Activated effector memory CD4-positive, alpha-beta T cell treated with anti-CD3 and anti-CD28 coated beads, Interleukin-2, amount 50 U/mL, for 16 hours (primary cell): ENCODE results near the gene CASK.
A peak's percentile ranks its signal among the peaks of the same experiment; 100 is the strongest.

Experiments used
- DNase-seq: peaks from one replicate; pipeline ENCODE4 v3.0.0-alpha.2; 2020

Gene CASK

DNA sequence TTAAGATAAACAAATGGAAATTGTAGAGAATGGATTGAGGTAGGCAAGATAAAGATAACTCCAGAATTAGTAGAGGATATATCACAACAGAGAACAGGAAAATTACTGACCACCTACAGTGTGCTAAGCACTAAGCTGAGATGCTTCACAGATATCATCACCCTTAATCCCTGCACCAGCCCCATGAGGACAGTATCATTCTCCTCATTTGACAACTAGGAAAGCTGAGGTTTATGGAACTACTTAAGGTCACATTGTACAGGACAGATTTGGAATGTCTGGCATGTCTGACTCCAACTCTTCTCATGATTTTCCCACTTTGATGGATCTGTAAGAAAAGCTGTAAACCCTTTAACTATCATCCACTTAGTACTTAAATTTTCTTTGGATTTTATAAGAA, 95.5 kb downstream of the CASK start:
- DNase-seq: no peak

- no peak for DNase-seq
These were observed 97.6 kb downstream of the CASK start for GRCh38 chrX:41825796-41826195.

DNA sequence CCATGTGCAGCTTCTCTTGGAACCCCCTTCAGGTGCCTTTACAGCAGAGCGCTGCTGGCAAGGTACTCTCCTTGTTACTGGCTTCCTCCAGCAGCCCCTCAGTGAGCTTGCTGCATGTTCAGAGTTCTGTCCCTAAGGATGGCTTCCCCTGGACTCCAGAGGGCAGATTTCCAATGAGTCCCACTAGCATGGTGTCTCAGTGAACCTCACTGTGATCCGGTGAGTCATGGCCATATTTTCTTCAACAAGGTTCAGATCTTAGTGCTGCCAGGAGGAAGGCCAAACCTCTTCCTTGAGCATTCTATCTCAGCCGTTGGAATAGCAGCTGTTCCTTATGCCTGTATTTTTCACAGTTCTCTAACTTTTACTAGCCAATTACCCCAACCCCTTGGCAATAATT, 98.8 kb downstream of the CASK start:
- DNase-seq: no peak

GRCh38 chrX:41823402-41823801, 100.0 kb downstream of the CASK start:
- DNase-seq: no peak

- no peak for DNase-seq
These were observed 100.5 kb downstream of the CASK start for GRCh38 chrX:41822892-41823291.

DNA sequence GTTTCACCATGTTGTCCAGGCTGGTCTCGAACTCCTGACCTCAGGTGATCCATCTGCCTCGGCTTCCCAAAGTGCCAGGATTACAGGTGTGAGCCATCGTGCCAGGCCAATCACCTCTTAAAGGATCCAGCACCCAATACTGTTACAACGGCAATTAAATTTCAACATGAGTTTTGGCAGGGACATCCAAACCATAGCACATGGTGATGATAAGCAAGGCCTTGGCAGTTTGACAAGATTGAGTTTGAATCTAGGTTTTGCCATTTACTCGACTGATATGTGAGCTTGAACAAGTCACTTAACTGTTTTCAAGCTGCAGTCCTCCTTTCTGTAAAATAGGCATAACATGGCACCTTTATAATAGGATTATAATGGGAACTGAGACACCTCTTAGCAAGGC, 115.3 kb downstream of the CASK start:
- DNase-seq: no peak

GRCh38 chrX:41802958-41803357, 120.4 kb downstream of the CASK start:
- DNase-seq: no peak

GRCh38 chrX:41799661-41800060, 123.7 kb downstream of the CASK start:
- no peak for DNase-seq

DNA sequence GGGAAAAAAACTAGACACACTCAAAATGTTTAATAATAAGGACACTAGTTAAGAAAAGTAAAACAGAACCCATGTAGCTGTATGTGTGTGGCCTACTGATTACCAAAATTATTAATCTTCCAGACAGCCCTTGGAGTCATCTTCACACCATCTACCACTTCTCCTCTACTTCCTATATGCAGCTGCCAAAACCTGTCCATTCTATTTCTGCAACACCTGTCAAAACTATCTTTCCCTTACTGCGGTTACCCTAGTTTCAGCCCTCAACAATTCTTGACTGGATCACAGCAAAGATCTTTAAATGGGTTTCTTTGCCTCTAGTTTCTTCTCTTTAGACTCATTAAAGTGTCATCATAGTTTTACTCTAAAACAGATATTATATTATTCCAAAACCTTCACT, 126.8 kb downstream of the CASK start:
- DNase-seq: no peak

- no peak for DNase-seq
These were observed 127.3 kb downstream of the CASK start for GRCh38 chrX:41796046-41796445.

DNA sequence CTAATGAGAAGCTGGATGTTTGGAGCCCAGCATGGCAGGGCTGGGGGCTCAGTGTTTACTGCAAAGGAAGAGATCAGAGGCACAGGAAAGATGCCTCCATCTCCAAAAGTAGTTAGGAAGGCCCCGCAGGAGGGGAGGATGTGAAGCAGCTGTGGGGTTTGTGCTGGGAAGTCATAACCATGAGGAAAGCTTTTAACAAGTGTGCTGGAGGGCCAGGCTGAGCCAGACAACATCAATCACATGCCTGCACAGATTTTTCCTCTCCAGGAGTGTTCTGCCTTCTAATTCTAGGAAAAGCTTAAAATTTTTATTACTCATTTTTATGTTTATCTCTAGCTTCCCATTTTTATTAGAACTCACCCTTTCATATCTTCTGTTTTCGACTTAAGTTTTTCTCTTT, 134.0 kb downstream of the CASK start:
- DNase-seq: no peak

GRCh38 chrX:41785685-41786084, 137.7 kb downstream of the CASK start:
- no peak for DNase-seq

- no peak for DNase-seq
These were observed 141.9 kb downstream of the CASK start for GRCh38 chrX:41781500-41781899.

- no peak for DNase-seq
These were observed 143.4 kb downstream of the CASK start for GRCh38 chrX:41779941-41780340.

DNA sequence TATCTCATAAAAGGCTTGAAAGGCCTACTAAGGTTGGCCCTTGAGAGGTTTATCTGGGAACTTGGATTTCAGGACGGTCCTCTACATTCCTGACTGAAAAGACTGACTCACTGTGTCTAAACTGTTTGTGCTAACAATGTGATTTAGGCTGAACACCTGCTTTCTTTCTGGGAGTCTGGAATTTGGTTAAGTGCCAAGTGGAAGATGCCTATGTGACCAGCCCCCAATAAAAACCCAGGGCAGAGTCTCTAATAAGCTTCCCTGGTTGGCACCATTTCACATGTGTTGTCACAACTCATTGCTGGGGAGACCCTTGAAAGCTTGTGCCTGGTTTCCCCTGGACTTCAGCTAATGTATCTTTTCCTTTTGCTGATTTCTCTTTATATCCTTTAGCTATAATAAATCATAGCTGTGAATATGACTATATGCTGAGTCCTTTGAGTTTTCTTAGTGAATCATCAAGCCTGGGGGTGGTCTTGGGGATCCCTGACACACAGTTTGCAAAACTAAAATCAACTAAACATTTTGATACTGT, 144.3 kb downstream of the CASK start:
- DNase-seq: no peak

GRCh38 chrX:41761702-41762101, 161.7 kb downstream of the CASK start:
- no peak for DNase-seq

- DNase-seq: no peak
These were observed 162.2 kb downstream of the CASK start for GRCh38 chrX:41761169-41761568.

DNA sequence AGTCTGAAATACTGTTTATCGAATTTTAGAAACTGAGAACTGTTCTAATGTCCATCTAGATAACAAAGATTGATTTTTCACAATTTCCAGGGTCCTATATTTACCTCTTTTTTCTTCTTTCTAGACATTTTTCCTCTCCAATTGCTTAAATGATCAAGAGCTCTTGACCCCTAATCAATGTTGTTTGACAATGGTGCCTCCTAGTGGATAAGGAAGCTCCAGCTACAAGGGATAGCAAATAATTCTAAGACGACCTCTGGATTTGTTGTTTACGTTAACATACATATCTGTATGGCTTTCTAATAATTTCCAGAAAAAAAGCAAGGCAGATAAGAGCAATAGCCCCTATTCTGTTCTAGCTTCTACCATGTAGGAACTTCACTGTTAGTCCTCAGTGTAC, 163.5 kb downstream of the CASK start:
- DNase-seq: no peak

GRCh38 chrX:41758401-41758800, 165.0 kb downstream of the CASK start:
- no peak for DNase-seq

DNA sequence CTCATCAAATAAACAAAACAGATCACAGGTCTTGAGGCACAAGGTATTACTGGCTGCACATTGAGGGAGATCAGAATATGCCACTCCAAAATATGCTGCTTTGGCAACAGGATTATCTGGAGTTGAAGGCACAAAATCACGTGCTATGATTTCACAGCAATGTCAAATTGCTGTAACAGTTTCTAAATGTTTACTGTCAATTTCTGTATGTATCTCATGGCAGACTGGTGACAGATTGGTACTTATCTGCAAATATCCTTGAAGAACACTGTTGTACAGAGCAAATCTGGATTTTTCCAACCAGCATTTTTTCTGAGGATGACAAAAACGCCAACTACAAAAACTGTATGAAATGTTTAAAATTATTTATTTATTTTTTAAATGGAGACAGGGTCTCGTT, 172.6 kb downstream of the CASK start:
- DNase-seq: no peak

DNA sequence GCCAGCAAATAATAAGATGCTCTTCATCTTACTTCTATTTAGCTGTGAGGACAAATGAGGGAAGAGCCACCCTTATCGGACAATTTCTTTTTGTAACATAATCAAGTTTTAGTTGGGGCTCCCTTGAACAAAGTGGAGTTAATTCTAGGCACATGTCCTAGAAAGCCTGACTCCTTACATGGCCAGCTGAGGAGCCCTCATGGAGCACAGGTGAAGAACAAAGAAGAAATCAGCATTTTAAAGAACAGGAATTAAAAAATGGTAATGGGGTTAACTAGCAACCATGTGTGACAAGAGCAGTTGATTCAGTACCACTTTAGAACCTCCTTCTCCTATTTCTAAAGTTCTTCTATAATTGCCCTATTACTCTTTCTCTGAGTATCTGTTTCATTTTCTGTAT, 183.5 kb downstream of the CASK start:
- DNase-seq: no peak

DNA sequence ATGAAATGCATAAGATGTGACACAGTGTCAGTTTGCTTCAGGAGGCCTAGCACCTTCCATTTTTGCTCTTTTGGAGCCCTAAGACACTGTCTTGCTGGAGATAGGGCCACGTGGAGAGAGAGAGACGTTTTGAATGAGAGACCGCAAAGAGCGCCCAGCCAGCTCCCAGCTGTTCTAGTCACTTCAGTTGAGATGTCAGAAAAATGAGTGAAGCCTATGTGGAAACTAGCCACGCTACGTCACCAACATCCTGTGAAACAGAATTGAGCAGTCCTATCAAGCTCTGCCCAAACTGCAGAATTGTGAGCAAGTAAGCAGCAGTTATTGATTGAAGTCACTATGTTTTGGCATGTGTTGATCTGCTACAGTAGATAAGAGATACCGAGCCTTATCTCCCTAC, 186.3 kb downstream of the CASK start:
- DNase-seq: peak; percentile 59

DNA sequence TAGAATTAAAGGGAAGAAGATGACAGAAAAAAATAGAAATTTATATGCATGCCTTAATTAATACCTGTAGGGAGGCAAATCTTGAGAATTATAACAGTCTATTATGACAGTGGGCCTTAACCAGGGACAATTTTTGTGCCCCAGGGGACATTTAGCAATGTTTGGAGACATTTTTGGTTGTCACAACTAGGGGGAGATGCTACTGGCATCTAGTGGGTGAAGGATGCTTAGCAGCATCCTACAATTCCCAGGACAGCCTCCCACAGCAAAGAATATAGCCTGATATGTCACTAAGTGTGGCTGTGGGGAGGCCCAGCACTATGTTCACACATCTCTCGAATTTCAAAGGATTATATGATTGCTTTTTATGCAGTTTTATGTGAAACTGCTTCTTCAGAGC, 188.8 kb downstream of the CASK start:
- DNase-seq: no peak

DNA sequence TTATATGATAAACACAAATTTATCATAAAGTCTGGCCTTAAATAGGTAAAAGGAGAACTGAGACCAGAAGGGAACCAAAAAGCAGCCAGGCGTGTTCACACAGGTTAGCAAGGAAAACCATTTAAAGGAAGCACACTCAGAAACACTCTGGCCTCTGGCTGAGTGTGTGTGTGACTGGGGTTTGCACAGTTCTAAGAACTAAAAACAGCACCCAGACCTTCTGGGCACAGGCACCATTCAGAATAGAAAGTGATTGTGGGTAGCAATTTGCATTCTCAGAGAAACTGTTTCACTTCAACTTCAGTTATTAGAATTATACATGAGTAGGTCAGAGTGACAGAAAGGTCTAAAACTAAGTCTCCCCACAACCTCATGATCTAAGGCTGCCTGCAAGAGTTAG, 189.4 kb downstream of the CASK start:
- DNase-seq: no peak

GRCh38 chrX:41732260-41732659, 191.1 kb downstream of the CASK start:
- no peak for DNase-seq

DNA sequence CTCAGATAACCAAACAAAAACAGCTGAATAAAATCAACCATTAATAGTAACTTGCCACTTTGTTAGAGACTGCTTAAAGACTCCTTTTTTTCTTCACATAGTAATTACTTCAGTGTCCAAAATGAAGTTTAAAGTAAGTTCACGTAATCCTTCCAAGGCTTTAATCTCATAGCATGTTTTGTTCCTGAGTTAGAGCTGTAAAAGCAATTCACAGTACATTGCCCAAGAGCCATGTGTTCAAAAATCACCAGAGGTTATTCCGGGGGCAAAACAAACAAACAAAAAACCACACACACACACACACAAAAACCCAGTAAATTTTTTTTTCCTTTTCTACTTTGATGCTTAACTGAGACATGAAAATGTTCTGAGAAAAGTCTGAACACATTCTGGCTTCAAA, 193.3 kb downstream of the CASK start:
- no peak for DNase-seq
